T-helper 1 cell treated with Interleukin-12 subunit alpha and Interleukin-12 subunit beta and Interleukin-4 antibody, amounts not matched to agents 30 ng/mL and 1 ng/mL, for 36 hours (primary cell): ENCODE measurements around the gene ITSN2. TPM values are rescaled to one million over a fixed set of nuclear protein-coding genes. Genes with fewer than 3 reads are reported as not detected.

ENCODE experiments used
- intact Hi-C: fragments of 100-400 bp; cut with micrococcal nuclease; formaldehyde crosslinking; loops from one replicate; pipeline ENCODE4 v1.15.1; 2024
- total RNA-seq: library from RNA; stranded (reverse); gene quantifications from 2 replicates; pipeline ENCODE4 v1.2.3, GENCODE V29; 2022

The ITSN2 gene
- total RNA-seq, 1 donor from 2014 or later, result 101 TPM

DNA sequence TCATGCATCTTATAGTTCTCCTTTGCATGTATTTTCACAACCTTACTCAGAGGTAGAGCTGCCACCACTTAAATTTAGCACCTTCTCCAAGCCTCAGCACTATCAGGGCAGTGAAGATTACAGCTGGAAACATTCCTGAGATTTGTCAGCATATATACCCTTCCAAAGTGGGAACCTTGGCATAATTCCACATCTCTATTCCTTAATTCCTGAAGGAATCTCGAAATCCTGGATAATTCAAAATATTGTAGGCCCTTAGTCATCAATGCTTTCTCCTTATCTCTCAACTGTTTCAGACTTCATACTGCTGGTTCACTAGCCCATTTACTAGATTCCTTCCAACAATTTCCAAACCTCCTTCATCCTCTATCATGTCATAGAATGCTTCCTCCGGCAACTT is 87.4 kb downstream of the ITSN2 start:
- intact Hi-C loops, result no loop called here

DNA sequence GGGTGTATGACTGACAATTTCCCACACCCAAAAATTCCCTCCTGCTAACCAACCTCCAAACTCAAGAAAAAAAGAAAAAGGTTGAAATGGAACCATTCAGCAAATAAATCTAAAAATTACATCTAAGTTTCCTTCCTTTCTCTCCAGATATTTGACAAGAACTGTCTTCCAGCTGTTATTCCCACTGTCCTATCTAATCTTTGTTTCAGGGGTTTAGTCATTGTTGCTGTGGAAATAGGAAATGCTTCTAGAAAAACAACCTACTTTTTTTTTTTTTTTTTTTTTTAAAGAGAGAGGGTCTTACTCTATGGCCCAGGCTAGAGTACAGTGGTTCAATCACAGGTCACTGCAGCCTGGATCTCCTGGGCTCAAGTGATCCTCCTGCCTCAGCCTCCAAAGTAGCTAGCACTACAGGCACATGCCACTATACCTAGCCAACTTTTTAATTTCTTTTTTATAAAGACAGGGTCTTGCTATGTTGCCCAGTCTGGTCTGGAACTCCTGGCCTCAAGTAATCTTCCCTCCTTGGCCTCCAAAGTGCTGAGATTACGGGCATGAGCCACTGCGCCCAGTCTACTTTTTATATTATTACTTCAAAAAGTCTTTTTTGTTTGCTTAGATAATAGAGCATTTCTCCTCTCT is 88.1 kb downstream of the ITSN2 start:
- intact Hi-C loops, result no loop called here

DNA sequence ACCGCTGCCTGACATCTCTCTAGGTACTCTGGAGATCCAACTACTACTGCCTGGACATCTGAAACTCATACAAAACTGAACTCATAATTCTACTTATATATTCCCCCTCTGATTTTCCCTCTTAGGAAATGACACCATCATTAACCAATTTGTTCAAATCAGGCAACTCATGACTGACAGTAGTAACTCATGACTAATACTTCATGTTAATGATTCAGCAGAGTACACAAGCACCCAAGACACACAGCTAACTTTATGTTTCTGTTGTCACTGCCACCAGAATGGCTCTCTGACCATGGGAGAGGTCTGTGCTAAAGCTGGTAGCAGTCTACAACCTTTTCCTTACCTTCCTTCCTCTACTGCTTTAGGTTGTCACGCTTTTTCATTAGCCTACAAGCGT is 91.1 kb downstream of the ITSN2 start:
- intact Hi-C loops, result no loop called here

DNA sequence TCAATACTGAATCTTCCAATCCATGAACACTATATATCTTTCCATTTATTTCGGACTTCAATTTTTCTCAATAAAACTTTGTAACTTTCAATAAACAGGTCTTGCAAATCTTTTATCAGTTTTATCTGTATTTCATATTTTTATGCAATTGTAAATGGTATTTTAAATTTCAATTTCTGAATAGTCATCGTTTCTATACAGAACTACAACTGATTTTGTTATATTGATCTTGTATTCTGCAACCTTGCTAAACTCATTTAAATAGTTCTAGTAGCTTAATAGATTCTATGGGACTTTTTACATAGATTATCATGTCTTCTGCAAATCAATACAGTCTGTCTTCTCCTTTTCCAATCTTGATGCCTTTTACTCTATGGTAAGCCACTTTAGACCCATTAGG is 95.1 kb downstream of the ITSN2 start:
- intact Hi-C loops, result no loop called here

DNA sequence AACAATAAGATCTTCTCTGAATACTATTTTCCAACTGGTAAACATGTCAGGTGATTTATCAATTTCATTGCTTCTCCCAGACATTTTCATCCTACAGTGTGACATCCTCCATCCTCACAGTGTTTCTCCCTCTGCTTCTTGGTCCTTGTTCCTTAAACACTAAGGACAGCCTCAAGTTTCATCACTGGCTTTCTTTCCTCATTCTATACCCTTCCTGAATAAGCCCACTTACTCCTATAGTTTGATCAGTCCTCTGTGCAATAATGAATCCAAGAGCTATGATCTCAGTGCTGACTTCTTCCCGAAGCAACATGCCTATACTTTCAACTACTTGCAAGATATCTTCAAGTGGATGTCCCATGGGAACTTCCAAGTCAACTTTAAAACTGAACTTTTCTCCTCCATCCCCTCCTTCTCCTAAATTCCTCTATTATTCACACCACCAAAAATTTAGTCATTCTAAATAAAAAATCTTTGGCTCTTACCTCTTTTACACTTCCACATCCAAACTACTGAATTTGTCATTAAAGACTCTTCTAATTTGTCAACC is 97.8 kb downstream of the ITSN2 start:
- intact Hi-C loops, result no loop called here

DNA sequence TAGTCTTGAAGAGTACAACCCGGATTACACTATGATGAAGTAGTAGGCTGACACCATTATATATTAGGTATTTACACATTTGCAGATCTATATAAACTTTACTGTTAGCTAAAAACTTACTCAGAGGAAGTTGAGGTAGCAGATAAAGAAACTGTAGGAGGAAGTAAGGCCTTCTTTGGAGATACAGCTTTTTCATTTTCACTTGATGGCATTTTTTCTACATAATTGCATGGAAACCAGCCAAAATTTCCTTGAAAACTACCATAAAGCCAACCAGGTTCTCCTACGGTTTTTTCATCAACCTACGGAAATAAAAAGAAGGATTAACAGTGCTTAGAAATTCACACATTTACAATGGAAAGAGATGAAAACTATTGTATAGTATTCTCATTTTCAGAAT is 98.9 kb downstream of the ITSN2 start:
- intact Hi-C loops, result no loop called here

DNA sequence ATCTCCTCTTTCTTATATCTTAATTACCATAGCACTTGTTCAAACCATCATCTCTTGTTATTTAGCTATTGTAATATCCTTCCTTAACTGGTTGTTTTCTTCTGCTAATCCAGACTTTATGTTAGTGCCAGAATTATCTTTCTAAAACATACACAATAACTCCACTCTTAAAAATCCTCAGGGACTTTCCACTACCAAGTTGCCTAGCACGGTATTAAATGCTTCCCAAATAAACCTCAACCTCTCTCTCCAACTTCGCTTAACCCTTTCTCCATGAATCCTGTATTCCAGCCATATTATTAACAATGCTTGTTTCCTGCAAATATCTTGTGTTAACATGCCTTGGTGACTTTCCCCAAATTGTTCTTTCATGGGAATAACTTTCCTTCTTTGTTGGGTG is 101.0 kb downstream of the ITSN2 start:
- intact Hi-C loops, result no loop called here

DNA sequence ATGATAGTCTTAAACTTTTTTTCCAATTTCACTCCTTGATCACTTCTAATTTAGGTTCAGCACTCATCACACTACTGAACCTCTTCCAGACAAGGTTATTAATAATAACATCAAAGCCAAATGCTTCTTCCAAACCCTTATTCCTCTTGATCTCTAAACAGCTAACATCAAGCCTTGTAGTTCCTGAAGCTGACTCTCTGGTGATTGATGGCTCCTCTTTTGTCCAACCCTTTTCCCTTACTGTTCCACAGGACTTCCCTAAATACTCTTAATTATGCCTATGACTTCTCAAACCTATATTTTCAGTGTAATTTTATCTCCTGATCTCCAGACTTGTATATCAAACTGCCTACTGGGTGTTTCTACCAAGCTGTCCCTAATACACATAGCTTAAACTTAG is 101.6 kb downstream of the ITSN2 start:
- intact Hi-C loops, result no loop called here

DNA sequence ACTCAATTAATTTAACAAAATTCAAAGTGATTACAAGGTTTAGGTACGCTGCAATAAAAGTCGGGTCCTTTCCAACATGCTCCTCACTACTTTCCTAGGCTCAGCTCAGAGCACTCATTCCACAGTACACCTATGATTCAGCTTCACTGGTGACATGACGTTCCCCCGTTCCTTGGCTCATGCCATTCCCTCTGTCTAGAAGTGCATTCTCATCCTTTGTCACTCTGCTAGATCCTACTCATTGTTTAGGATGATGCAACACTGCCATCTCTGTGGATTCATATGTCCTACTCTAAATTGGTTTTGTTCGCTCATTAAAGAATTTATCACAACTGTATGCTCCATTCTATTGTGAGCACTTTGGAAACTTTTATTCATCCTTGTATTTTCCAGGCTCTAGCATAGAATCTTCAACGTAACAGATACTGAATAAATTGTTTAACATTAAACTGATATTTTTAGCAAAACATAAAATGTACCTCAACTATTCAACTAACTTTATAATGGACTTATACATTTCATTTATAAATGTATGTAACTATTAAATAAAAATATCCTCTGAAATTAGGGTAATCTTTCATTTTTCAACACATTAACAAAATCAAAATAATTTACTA is 106.9 kb downstream of the ITSN2 start:
- intact Hi-C loops, result no loop called here

DNA sequence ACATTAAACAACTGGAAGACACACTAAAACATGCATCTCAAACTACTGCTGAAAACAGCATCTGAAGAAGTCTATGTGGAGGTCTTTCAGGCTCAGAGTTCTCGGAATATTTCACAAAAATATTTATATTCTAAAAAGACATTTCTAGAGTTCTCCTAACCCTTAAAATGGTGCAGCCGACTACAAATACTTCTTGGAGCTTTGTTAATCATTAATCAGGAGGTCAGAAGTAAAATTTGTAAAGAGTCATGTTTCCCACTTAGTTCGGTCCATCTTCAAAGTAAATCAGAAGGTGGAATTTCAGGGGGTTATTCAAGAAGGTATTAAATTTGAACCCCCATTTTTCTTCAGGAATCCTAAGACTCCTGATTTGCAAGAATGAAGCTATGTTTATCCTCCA is 112.7 kb downstream of the ITSN2 start:
- intact Hi-C loops, result no loop called here

DNA sequence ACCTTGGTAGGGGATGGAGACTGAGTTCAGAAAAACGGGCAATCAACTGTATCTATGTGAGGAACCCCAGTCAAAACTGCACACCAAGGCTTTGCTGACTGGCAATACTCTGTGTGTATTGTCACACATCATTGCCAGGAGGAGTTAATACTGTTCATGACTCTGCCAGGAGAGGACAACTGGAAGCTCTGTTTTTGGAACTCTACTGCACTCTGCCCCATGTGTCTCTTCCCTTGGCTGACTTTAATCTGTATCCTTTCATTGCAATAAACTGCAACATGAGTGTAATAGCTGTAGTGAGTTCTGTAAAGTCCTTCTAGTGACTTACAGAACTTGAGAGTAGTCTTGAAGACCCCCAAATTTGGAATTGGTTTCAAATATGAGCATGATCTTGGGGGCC is 113.2 kb downstream of the ITSN2 start:
- intact Hi-C loops, result no loop called here

DNA sequence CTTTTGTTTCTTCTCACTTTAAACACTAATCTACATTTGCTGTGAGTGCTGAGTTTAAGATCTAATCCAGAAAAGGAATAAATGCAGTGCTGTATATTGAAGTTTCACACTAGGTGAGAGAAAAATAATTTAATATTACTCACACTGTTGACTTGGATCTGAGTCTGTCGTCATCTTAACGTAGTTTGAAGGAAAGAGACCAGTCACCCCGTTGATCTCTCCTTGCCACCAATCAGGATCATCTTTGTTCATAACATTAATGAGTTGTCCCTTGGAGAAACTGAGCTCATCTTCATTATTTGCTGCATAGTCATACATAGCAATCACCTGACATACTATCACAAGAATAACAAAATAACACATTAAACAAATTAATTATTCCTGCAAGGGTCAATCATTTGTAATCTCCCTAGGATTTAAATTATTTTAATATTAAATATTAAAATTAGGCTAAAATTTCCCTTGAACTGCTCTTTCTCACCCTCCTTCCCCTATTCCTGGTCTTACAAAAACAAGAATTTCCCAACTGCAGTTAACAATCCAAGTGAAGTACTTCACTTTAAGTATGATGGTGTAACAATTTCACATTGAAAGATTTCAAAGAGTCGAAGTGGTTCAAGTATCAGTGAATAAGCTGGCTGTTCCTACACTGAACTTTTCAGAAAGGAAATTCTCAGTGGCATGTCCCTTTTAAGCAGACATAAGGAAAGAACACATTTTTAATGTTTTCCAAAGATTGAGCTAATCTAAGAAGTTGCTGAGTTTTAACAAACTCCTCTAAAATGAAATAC is 114.2 kb downstream of the ITSN2 start:
- intact Hi-C loops, result no loop called here

DNA sequence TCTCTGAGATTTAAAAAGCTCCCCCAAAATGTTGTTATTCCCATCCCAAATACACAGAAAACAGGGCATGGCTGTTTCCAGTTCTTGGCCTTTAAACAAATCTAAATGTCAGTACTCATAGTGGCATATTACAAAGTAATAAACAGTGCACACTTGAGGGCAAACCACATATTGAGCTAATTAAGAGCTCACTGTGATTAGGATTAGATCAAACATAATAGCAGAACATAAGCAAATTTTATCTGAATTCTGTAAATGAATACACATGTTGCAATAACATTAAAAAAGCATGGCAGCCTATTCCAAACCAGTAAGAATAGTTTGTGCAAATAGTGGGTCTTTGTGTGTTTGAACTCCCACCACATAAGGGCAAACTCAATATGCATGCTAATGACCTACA is 118.8 kb downstream of the ITSN2 start:
- intact Hi-C loops, result no loop called here

DNA sequence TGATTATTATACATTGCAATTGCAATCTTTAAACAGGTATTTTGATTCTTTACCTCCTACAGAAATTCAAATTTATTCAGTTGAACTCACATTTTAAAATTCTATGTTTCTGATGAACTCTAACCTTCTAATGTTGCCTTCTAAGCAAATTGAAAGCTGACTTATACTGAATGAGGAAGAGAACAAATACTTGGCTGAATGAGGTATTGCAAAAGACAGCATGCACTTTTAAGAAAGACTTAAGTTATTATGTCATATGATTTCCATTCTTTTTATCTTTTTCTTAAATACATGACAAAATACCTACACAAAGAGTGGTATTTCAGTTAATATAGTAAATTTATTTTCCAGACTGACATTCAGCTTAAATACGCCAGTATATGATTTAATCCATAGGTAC is 120.8 kb downstream of the ITSN2 start:
- intact Hi-C loops, result no loop called here

DNA sequence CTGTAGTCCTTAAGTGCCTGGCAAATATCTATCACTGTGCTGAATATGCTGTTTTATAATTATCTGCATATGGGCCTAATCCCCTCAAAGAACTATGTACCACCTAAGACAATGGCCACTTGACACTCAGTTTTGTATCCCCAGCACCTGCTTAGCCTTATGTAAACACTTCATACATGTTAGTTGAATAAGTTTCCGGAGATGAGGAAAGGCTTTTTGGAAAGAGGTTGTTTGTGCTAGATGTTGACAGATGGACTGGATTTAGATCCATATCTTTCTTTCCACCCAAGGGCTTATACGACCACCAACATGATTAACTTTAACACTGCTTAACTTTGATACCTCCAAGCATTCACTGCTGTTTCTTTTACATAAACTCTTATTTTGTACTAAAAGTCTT is 122.2 kb downstream of the ITSN2 start:
- intact Hi-C loops, result no loop called here

DNA sequence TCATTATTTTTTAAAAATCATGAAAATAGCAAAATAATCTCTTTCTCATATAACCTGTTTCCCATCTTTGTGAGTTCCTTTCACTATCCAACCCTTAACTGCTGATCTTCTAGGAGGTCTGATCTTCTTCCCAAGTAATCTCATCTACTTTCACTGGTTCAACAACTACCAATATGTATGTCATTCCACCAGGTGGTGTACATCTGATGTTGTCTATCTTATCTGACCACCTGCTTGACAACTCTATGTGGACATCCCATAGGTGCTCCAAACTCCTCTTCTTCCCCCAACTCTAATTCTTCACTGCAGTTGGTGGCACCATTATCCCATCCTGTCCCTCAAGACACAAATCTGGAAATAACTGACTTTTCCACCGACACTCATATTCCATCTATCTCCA is 123.0 kb downstream of the ITSN2 start:
- intact Hi-C loops, result no loop called here

DNA sequence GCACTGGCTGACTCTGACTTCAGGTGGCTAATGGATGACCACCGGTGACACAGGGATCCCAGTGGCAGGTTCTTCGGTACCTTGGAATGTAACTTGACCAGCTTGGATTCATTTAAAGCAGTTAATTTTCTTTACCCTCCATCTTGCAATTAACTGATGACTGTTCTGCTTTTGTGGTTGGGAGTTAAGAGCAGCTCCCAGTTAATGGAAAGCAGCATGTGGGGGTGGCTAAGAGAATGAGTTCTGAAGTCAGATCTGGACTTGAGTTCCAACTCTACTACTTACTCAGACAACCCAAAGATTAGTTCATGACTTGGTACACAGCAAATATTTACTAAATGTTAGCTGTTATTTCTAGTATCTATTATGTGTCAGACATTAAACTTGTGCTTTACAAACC is 127.0 kb downstream of the ITSN2 start:
- intact Hi-C loops, result no loop called here

DNA sequence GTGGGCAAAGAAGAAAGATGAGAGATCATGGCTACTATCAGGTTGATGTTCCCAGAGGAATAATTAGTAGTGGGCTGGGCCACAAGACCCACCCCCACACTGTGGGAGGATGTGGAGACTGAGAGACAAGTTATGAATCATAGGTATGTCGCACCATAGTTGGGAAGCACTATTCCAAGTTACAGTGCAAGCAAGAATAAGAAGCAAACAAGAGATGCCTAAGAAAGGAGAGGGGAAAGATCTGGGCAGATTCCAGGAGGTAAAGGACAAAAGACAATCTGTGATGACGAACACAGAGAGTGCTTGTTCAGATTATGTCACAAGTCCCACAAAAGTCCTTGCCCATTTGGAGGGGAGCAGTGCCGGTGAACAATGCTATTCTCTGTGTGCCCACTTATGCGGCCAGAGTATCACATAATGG is 128.9 kb downstream of the ITSN2 start:
- intact Hi-C loops, result no loop called here

DNA sequence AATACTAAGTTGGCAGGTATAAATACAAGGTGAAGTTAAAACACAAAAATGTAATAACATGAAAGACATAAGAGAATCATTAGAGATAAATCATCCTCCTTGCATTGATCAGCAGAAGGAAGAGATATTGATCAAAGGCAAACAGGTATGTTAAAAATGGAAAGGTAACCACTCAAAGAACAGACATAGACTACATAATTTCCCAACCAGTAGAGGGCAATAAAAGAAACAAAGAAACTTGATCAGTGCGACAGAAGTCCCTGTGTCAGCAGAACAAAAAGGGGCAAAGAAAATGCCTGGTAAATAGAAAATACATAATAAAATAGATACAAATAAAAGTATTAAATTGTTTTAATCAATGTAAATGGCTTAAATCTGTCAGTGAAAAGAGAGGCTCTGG is 131.9 kb downstream of the ITSN2 start:
- intact Hi-C loops, result loop anchor here (1.0 kb wide), 1 partner anchor 154 kb away; no protein-coding TSS in a partner anchor

DNA sequence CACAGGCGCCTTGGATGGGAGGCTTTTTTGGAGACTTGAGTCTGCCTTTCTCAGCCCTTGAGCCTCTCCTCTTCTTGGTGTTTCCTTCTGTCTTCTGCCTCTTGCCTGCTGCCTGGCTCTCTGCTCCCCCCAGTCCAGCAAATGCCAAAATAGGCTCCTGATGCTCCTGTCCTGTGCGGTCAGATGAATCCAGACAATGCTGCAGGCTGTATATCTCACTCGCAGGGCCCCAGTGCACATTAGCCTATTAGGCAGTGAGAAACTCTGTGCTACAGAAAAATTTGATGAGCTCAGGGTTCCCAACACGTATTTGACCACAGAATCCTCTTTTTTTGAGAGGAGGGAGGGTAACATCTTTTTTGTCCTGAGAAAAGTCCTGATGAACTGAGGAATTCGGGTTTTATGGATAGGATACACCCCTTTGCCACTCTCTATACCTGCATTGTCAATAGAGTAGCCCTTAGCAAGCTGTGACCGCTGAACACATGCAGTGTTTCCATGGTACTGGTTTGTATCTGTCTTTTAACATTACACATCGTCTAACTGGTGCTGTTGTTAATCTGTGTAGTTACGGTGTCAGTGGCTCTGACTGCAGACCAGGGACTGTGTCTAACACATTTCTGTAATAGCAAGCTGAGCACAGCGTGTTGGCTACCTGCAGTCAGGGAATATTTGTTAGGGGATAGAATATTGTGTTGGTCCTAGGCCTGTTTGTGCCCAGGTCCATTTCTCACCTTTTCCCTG is 134.7 kb downstream of the ITSN2 start:
- intact Hi-C loops, result no loop called here

DNA sequence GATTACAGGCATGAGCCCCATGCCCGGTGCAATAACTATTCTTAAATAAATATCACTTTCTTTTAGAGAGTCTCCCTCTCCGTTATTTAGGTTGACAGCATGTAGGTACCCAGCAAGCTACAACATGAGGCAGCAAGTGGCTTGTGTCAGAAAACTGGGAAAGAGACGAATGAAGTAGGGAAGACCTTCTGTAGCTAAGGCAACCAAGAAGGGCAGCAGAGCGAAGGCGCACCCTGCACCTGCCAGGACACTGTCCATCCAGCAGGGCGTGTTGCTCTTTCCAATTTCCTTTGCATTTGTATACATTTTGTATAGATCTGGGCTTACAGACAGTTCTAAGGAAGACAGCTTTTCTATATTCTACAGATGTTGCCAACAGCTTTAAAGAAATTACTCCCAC is 137.4 kb downstream of the ITSN2 start:
- intact Hi-C loops, result no loop called here
